Stimulated activated CD4-positive, alpha-beta T cell treated with anti-CD3 and anti-CD28 coated beads, Interleukin-4, amount 100 ng/mL, for 4 hours (primary cell): ENCODE results near the gene MAB21L2.

ENCODE experiments used
- DNase-seq, 2 experiments: peaks; one replicate each; pipeline ENCODE4 v3.0.0-alpha.2; 2020

Gene MAB21L2

GRCh38 chr4:150578745-150579501 is 3.0 kb upstream of the MAB21L2 start:
- no peak for DNase-seq

GRCh38 chr4:150579551-150580234 is 2.3 kb upstream of the MAB21L2 start:
- DNase-seq, result no peak

GRCh38 chr4:150580306-150580705 is 1.6 kb upstream of the MAB21L2 start:
- no peak for DNase-seq

DNA sequence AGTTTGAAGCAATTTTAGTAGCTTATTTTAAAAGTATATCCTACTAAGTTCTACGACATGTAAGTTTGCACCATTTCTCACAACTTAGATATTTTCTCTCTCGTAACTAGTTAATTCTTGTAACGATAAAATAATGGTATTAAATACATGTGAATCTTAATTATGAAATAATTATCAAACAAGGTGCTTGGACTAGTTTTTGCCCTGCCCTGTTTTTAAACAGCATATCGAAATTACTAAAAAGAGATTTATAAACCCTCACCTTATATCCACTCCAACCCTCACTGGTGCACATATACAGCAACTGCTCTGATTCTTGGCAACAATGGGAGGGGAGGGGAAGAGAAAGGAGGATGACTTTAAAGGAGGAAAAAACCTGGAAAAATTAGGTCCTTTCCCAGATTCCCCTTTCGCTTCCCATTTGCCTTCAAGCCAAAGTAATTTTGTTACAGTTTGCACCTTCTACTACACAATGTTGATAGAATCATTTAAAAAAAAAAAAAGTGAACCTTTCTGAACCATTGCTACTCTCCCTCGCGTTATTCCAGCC is 820 bp upstream of the MAB21L2 start:
- DNase-seq, result no peak

- no peak for DNase-seq
Observed at GRCh38 chr4:150581641-150582051, 305 bp upstream of the MAB21L2 start.

GRCh38 chr4:150582873-150583286 is 929 bp downstream of the MAB21L2 start:
- DNase-seq, result no peak

- no peak for DNase-seq
Observed at GRCh38 chr4:150583287-150584110, 1.5 kb downstream of the MAB21L2 start.

GRCh38 chr4:150584111-150584915 is 2.4 kb downstream of the MAB21L2 start:
- DNase-seq, result no peak

- DNase-seq, result no peak
Observed at GRCh38 chr4:150585611-150586010, 3.7 kb downstream of the MAB21L2 start.

DNA sequence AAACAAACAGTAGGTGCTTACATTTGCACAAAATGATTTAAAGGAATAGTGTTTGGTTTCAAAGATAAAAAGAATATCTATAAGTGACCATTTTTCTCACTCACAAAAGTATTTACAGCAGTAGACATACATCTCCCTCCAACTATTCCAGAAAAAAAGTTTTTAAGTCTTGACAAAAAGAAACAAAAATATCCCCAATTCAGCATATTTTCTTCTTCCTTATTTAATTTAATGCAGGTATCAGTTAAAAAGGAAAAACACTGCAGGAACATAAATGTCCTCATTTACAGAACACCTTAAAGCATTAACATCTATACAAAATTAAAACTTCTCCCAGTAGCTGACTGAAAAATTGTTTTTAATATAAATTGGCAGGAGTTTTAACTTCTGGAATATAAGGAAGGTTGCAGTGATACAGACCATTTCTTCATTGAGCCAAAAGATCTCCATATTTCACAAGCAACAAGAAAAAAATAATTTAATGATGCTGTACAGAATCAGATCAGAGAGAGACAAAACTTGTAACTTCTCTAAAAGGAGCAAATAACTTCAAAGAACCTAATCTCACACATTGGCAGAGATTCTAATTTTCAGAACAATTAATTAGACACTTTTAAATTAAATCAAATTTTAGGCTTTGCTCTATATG is 4.3 kb downstream of the MAB21L2 start:
- DNase-seq, result no peak

DNA sequence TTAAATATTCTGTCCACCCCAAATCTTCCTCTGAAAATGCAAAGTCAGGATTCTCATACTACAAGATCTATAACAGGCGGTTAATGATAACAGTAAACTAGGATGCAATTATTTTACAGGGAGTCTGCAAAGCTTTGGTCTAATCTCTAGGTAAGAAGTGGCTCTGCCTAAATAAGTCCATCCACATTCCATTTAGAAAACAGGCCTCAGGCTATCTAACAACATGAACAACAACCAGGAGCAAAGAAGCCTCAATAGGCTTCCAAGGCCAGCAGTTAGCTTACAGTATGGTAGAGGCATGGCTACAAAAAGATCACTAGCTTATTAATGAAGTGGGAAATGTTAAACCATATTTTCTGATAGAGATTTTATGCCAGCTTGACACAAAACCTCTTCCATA is 6.4 kb downstream of the MAB21L2 start:
- no peak for DNase-seq

DNA sequence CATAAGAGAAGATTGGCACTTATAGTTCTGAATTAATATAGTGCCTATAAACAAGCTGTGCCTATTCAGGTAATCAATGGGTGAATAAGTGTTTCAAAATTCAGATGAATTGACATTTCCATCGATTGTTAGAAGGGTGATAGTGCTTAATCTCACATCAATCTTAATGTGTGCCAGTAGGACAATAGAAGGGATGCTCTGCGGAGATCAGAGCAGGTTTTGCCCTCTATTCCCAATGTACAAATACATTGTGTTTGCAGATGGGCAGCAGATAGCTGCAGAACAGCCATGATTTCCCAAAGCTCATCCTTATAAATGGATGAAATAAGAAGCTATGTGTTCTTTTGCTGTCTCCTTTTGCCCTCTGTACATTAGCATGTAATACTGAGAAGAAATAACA is 7.2 kb downstream of the MAB21L2 start:
- DNase-seq, result no peak

DNA sequence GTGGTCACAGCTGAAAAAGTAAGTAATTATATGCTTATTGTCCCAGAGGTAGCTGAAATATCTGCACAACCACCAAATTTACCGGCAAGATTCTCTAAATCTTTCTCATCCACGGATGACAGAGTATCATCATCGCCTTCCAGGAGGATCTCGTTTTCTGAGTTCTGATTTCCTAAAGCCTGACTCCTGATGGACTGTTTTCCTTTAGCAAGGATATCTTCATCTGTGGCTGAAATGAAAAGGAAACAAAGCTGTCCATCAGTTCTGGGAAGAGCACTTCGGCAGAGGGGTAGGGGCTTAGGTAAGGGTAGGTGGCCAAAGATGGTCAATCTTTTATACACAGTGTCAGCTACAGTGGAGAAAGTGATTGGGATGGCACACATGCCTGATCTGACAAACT is 8.7 kb downstream of the MAB21L2 start:
- DNase-seq, result no peak

DNA sequence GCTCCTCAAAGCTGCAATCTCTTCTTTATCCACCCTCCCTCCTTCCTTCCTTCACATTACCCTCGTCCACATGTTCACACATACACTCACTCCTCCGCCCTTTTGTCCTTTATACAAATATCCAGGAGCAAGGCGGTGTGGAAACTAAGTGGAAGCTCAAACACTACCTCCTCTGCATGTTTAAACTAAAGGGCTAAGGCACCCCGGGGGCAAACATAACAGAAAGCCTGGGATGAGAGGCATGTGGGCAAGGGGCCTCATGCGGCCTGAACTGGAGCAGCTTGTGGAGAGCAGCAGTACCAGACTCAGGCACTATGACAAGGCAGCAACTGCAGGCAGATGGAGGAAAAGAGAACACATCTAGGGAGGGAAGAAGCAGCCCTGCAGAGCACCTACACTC is 9.5 kb downstream of the MAB21L2 start:
- no peak for DNase-seq

GRCh38 chr4:150591904-150592303 is 10.0 kb downstream of the MAB21L2 start:
- no peak for DNase-seq

DNA sequence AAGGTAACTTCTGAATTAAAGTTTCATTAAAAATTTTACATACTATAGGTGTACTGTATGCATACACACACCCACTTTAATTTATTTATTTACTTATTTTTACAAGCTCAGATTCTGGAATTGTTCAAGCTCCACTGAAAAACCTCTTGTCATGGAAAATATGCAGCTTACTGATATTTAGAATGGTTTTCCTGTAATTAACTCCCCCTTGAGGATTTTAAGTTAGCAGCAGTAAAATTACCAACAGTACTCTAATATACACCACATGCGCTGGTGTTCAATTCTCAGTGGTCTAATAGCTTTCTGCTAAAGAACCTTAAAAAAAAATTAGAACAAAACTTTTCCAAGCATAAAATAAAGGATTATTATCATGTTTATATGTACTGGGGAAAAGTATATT is 12.0 kb downstream of the MAB21L2 start:
- DNase-seq, result no peak

GRCh38 chr4:150598909-150599308 is 17.0 kb downstream of the MAB21L2 start:
- DNase-seq, result no peak

GRCh38 chr4:150599547-150599946 is 17.6 kb downstream of the MAB21L2 start:
- DNase-seq, result no peak

GRCh38 chr4:150600812-150601445 is 19.0 kb downstream of the MAB21L2 start:
- DNase-seq, result no peak

GRCh38 chr4:150609131-150609530 is 27.2 kb downstream of the MAB21L2 start:
- no peak for DNase-seq

DNA sequence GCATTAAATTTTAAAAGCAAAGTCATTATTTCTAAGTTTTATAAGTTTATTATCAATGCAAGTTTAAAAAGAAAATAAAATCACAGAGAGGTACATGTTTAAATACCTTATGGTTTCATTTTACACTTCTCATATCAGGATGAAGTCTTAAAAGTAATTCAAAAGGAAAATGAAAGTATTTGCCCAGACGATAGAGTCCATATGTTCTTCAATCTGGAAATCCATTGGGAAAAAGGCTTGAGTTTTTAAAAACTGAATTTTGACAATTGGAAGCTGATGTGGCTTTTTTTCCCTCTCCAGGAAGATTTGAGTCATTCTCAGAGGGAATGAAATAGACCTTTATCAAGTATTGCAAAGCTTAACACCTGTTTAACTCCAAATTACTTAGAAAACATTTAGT is 37.1 kb downstream of the MAB21L2 start:
- no peak for DNase-seq
